ENCODE results near the gene POLRMT.

DNA sequence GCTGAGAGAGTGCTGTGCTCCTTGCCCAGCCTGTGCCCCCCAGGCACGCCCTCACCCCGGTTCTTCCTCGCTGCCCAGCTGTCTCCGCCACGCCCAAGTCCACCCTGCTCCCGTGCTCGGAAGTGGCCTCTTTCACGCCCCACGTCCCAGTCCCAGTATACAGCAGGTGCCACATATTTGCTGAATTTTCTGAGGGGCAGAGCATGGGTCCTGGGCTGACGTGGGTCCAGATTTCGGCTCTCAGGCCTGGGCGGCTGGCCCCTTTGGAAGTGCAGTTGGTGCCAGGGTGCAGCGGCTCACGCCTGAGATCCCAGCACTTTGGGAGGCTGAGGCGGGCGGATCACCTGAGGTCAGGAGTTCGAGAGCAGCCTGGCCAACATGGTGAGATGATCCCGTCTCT is 40.3 kb downstream of the POLRMT start:
- TF ChIP-seq CREB1 (CRISPR knock-in tag; IDR thresholded peaks at IDR 0.05; ENCODE audit: low read depth) (no peak), CTCF (conservative IDR thresholded peaks at IDR 0.05; ENCODE audit: low read depth in 2 of 2) (no peak), EZH2 (IDR thresholded peaks at IDR 0.05; ENCODE audit: low read depth, unreplicated experiment) (no peak), NANOG (IDR thresholded peaks at IDR 0.05; ENCODE audit: borderline replicate concordance) (no peak), ETS1 (IDR thresholded peaks at IDR 0.05) (no peak), POLR2AphosphoS5 (IDR thresholded peaks at IDR 0.05; ENCODE audit: low read depth) (no peak)
